B cell (primary cell): Measurements from ENCODE around the gene MMP12. TPM values are rescaled to one million over a fixed set of nuclear protein-coding genes. Genes with fewer than 3 reads are reported as not detected.

Experiments used
- ATAC-seq: fragments of 200-7000 bp; cut with Tn5 transposase; one replicate; pipeline ENCODE4 v1.10.0; 2021; ENCODE audit warnings: low read depth, mild to moderate bottlenecking, moderate number of reproducible peaks, moderate library complexity
- CTCF ChIA-PET: fragments of 350-600 bp; sonication (Branson Sonifier 250); formaldehyde crosslinking; loops from one replicate; lab custom pipeline; 2021; ENCODE audit warnings: antibody characterized with exemption, inconsistent platforms; lab: Charles Lee
- POLR2A ChIA-PET: fragments of 350-600 bp; sonication (Branson Sonifier 250); formaldehyde crosslinking; loops from one replicate; lab custom pipeline; 2021; ENCODE audit warnings: antibody characterized with exemption; lab: Charles Lee
- DNase-seq: peaks from one replicate; pipeline ENCODE4 v3.0.0; 2013
- H2AFZ ChIP-seq: 2 replicates; pipeline ENCODE4 v1.6.1; 2012; ENCODE audit warnings: mild to moderate bottlenecking, low read depth, low read length; ENCODE audit not compliant: insufficient read depth, poor library complexity, severe bottlenecking
- H3K27ac ChIP-seq, 2 donors: 1 replicate in 1 of 2; 2 replicates in 1 of 2; pipeline ENCODE4 v1.5.1; 2012 to 2013; ENCODE audit warnings: low read length in 2 of 2, mild to moderate bottlenecking in 2 of 2, moderate library complexity in 1 of 2
- H3K27me3 ChIP-seq, 4 experiments: fragments of 200-600 bp in 1 of 4; sonication (generic) in 1 of 4; replicated peaks in 1 of 4; 1 replicate in 2 of 4; 2 replicates in 2 of 4; pipeline versions ENCODE4 v1.6.1 to v1.7.0; 2013 to 2016; ENCODE audit warnings: low read length in 3 of 4, mild to moderate bottlenecking in 2 of 4, mixed read lengths in 1 of 4, moderate library complexity in 1 of 4; ENCODE audit not compliant: insufficient read depth in 4 of 4, control insufficient read depth in 3 of 4; ENCODE audit errors: control extremely low read depth in 1 of 4
- H3K36me3 ChIP-seq, 2 experiments: replicated peaks in 1 of 2; 1 replicate in 1 of 2; 2 replicates in 1 of 2; pipeline versions ENCODE4 v1.6.1 to v1.7.1; 2013; ENCODE audit warnings: low read length in 1 of 2; ENCODE audit not compliant: insufficient read depth in 2 of 2, control insufficient read depth in 1 of 2; ENCODE audit errors: control extremely low read depth in 1 of 2, extremely low read depth in 1 of 2
- H3K4me1 ChIP-seq, 2 donors: fragments of 200-600 bp in 1 of 2; sonication (generic) in 1 of 2; 1 replicate in 1 of 2; 2 replicates in 1 of 2; pipeline versions ENCODE4 v1.5.1 to v1.6.1; 2013 to 2017; ENCODE audit warnings: low read length in 2 of 2; ENCODE audit not compliant: control insufficient read depth in 2 of 2, insufficient read depth in 2 of 2
- H3K4me2 ChIP-seq: replicated peaks from 2 replicates; pipeline ENCODE3; 2012; ENCODE audit warnings: mild to moderate bottlenecking, low read depth, low read length; ENCODE audit not compliant: poor library complexity, severe bottlenecking
- H3K4me3 ChIP-seq, 5 experiments: fragments of 200-600 bp in 1 of 5; sonication (generic) in 1 of 5; 1 replicate in 3 of 5; 2 replicates in 2 of 5; pipeline versions ENCODE4 v1.5.1 to v1.7.0; 2011 to 2016; ENCODE audit warnings: low read length in 4 of 5, mild to moderate bottlenecking in 4 of 5, low read depth in 2 of 5, control low read depth in 1 of 5, moderate library complexity in 1 of 5; ENCODE audit not compliant: insufficient read depth in 1 of 5; ENCODE audit errors: control extremely low read depth in 1 of 5, extremely low read depth in 1 of 5
- H3K79me2 ChIP-seq: fragments of 200-600 bp; sonication (generic); one replicate; pipeline ENCODE4 v1.6.0; 2016; ENCODE audit warnings: low read length; ENCODE audit not compliant: control insufficient read depth, insufficient read depth
- H3K9ac ChIP-seq: fragments of 200-600 bp; sonication (generic); 2 replicates; pipeline ENCODE4 v1.6.1; 2017; ENCODE audit warnings: mild to moderate bottlenecking, low read length, moderate library complexity
- H3K9me3 ChIP-seq, 3 donors: one replicate each; pipeline versions ENCODE4 v1.6.1 to v1.7.1; 2013; ENCODE audit warnings: low read length in 2 of 3; ENCODE audit not compliant: control insufficient read depth in 2 of 3, insufficient read depth in 1 of 3; ENCODE audit errors: control extremely low read depth in 1 of 3
- H4K20me1 ChIP-seq: 2 replicates; pipeline ENCODE4 v1.6.0; 2012; ENCODE audit warnings: mild to moderate bottlenecking, low read length; ENCODE audit not compliant: insufficient read depth, control insufficient read depth, poor library complexity, severe bottlenecking
- H3K27ac Mint-ChIP-seq: one replicate; pipeline ENCODE4 v1.8.0; 2021; ENCODE audit warnings: mixed read lengths
- H3K27me3 Mint-ChIP-seq: one replicate; pipeline ENCODE4 v1.8.0; 2021; ENCODE audit warnings: mixed read lengths
- H3K4me1 Mint-ChIP-seq: one replicate; pipeline ENCODE4 v1.8.0; 2021; ENCODE audit warnings: mixed read lengths
- H3K4me3 Mint-ChIP-seq: one replicate; pipeline ENCODE4 v1.8.0; 2021; ENCODE audit warnings: mixed read lengths
- H3K9me3 Mint-ChIP-seq: one replicate; pipeline ENCODE4 v1.8.0; 2022; ENCODE audit warnings: mixed read lengths; ENCODE audit not compliant: insufficient read depth
- CTCF ChIP-seq: fragments of 200-600 bp; IDR thresholded peaks from one replicate; pipeline ENCODE4 v1.8.0; 2022; ENCODE audit warnings: antibody characterized with exemption, mild to moderate bottlenecking
- EZH2 ChIP-seq: IDR thresholded peaks from 2 replicates; pipeline ENCODE4 v1.6.1; 2012; ENCODE audit warnings: borderline replicate concordance, low read depth, mild to moderate bottlenecking, moderate library complexity, low read length; ENCODE audit not compliant: insufficient read depth, poor library complexity, severe bottlenecking
- WGBS: methylation state at CpG from one replicate; pipeline ENCODE4 v1.1.5; 2013; ENCODE audit warnings: missing lambda C conversion rate; ENCODE audit not compliant: insufficient coverage; 5-methylcytosine and 5-hydroxymethylcytosine counted together
- intact Hi-C: fragments of 100-400 bp; cut with micrococcal nuclease; formaldehyde crosslinking; loops from one replicate; pipeline ENCODE4 v1.10.0; 2022
- polyA plus RNA-seq: library from polyadenylated mRNA; depleted of rRNA; stranded (reverse); fragments of >200 nt; gene quantifications from 2 replicates; pipeline ENCODE4 v1.2.3, GENCODE V29; 2012
- total RNA-seq, 2 donors: library from RNA; stranded (reverse); fragments of 120-200 nt in 1 of 2; gene quantifications; 1 replicate in 1 of 2; 2 replicates in 1 of 2; pipeline versions ENCODE4 v1.2.3 to v1.2.4, GENCODE V29; 2013 to 2022

Gene MMP12
- total and polyA plus RNA-seq, 2 donors (not counting 1 experiment from before 2014, with no cell fraction given): not detected

DNA sequence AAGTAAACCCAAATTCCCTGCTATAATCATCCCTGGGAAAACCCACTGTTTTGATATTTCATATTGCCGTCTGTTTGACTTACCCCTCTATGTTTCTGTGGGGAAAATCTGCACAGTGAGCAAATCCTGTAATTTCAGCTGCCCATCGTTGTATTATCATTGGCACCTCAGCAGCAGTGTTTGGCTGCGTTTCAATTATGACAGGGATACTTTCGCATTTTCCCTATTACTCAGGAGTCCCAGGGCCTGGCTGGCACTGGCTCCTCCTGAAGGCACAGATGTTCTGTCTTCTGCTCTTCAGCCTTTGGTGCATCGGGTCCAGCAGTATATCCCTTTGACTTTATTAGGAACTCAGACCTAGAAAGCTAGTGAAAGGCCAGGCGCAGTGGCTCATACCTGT, 12.2 kb upstream of the MMP12 start:
- H3K27ac ChIP-seq: no peak overlapping the region
- H3K36me3 ChIP-seq: no peaks in the 10 kb centered on the region
- no peak for ATAC-seq
- no peak overlapping the region for H2AFZ ChIP-seq
- no peak overlapping the region for H3K4me2 ChIP-seq
- CTCF ChIA-PET: interaction anchor here (0.8 kb wide), 1 partner anchor 28 kb away, joined by 6 read pairs; no protein-coding TSS in a partner anchor
- POLR2A ChIA-PET: no interaction called here
- no peaks in the 10 kb centered on the region for H4K20me1 ChIP-seq
- TF ChIP-seq EZH2 (no peak), CTCF (no peak)
- no peaks in the 10 kb centered on the region for H3K27me3 ChIP-seq
- peaks cover 2% of the 10 kb centered on the region for H3K4me1 Mint-ChIP-seq
- H3K4me3 ChIP-seq: no peak overlapping the region
- DNase-seq: no peak
- H3K4me1 ChIP-seq: no peaks in the 10 kb centered on the region
- no peak overlapping the region for H3K27ac Mint-ChIP-seq
- no peaks in the 10 kb centered on the region for H3K9me3 Mint-ChIP-seq
- WGBS: 95% methylated on average over 5 of the region's 6 CpGs
- no peaks in the 10 kb centered on the region for H3K27me3 Mint-ChIP-seq
- H3K9ac ChIP-seq: no peak overlapping the region
- H3K9me3 ChIP-seq: no peaks in the 10 kb centered on the region
- intact Hi-C loops: no loop called here
- no peaks in the 10 kb centered on the region for H3K79me2 ChIP-seq
- no peak overlapping the region for H3K4me3 Mint-ChIP-seq

GRCh38 chr11:102883141-102883540, 8.4 kb upstream of the MMP12 start:
- H3K4me3 Mint-ChIP-seq: no peak overlapping the region
- H3K4me1 ChIP-seq: no peaks in the 10 kb centered on the region
- no peak overlapping the region for H3K4me3 ChIP-seq
- H3K36me3 ChIP-seq: no peaks in the 10 kb centered on the region
- no peaks in the 10 kb centered on the region for H3K9me3 ChIP-seq
- H2AFZ ChIP-seq: no peak overlapping the region
- H3K27ac ChIP-seq: no peak overlapping the region
- ChIA-PET CTCF (no interaction called here), POLR2A (no interaction called here)
- H4K20me1 ChIP-seq: no peaks in the 10 kb centered on the region
- 71% methylated on average over 2 of the region's 3 CpGs for WGBS
- H3K27me3 ChIP-seq: no peaks in the 10 kb centered on the region
- peaks cover 4% of the 10 kb centered on the region for H3K27me3 Mint-ChIP-seq
- DNase-seq (no peak), ATAC-seq (no peak)
- no peaks in the 10 kb centered on the region for H3K79me2 ChIP-seq
- no peak overlapping the region for H3K4me2 ChIP-seq
- intact Hi-C loops: no loop called here
- H3K9me3 Mint-ChIP-seq: peaks cover 3% of the 10 kb centered on the region
- H3K27ac Mint-ChIP-seq: no peak overlapping the region
- no peak overlapping the region for H3K9ac ChIP-seq
- H3K4me1 Mint-ChIP-seq: peaks cover 2% of the 10 kb centered on the region
- no peak for TF ChIP-seq CTCF
- TF ChIP-seq EZH2: no peak
